GM19099 (cell line): ENCODE measurements around the gene PHLDA1.

Experiments
- POLR2A ChIP-seq: IDR thresholded peaks from 3 replicates; pipeline ENCODE4 v1.6.1; 2011; ENCODE audit warnings: low read depth; ENCODE audit not compliant: insufficient read length; ENCODE audit errors: extremely low read depth

PHLDA1 gene

DNA sequence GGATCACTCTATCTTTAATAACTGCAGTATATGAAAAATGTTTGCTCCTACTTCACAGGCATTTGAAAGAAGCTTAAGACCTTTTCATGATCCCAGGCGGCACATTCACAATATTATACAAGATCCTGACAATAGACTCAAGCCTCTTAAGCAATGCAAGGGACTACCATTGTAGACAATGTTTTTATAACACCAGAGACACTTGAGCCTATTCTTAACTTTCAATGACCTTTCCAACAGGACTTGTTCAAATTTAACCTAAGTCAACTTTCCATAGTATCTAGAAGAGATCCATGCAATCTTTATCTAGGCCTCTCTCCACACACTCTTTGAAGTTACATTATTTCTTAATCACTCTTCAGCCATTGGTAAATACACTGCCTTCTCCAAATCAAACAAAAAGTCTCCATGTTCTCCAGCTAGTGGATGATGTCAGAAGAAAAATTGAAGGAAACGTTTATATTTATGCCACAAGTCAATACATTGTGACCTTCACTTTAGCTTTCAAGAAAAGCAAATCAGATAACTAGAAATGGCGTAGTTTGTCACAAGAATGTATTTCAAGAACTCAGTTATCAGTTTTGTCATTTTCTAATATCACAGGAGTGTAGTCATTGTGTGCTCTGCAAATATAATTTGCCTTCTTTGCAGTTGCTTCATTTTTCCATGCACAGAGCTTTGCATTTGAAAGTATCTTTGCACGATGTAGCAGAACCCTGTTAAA is 41.2 kb downstream of the PHLDA1 start:
- no peak for TF ChIP-seq POLR2A

DNA sequence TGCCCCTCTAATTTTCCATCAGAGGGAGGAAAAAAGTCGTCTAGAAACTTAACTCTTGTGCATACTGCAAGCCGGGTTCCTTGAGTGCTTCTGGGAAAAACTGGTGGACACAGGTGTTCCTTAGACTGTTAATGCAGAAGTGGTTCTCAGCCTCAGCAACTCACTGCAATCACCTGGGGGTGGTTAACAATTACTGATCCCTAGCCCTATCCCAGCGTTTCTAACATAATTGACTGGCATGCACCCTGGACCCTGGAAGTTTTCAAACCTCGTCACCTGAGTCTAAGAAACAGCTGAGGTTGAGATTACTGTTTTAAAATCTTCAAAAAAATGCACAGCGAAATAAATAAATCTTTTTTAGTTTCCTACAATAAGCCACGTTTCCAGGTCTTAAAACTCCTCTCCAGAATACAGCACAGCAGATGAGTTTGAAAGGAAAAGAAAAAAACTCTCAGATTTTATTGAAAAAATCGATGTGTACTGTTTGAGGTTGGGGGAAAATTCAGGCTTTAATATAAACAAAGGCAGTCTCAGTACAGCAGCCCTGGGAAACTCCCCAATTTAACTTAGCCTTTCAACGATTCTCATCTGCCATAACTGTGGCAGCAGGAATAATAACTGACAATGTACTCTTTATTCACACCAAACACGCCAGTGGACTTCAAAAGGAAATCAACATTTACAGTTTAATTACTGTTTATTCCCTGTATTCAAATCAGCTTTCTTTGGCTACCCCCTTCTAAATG is 45.4 kb downstream of the PHLDA1 start:
- TF ChIP-seq POLR2A, result no peak

DNA sequence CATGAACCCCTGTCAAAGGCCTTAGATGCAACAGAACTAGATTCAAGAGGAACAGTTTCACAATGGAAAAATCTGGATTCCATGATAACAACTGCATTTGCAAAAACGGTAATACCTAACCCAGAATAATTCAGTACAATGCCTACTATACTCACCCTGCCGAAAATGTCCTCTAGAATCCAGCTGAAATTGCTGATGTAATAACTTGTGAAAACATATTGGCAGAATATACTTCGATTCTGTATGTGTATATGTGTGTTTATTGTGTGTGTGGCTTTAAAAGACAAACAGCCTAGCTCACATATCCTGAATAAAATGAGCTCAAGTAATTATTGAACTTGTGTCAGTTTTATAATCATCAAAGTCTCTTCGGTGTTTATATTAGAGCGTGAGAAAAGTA is 46.0 kb downstream of the PHLDA1 start:
- TF ChIP-seq POLR2A, result no peak

DNA sequence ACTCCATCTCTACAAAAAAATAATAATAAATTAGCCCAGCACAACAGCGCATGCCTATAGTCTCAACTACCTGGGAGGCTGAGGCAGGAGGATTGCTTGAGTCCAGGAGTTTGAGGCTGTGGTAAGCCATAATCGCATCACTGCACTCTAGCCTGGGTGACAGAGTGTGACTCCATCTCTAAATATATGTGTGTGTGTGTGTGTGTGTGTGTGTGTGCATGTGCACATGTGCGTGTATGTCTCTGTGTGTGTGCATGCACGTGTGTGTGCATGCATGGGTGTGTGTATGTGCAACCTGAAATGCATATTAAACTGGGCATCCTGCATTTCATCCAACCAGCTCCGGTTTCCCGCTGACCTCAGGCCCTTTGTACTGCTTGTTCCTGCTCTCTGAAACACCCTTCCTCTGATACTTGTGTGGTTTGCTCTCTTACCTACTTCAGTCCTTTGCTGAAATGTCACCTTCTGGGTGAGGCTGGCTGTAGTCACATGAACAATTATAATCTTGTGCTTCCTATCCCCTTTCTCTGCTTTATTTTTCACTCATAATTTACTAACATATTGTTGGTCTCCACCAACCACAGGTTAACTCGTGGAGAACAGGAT is 46.9 kb downstream of the PHLDA1 start:
- TF ChIP-seq POLR2A, result no peak

DNA sequence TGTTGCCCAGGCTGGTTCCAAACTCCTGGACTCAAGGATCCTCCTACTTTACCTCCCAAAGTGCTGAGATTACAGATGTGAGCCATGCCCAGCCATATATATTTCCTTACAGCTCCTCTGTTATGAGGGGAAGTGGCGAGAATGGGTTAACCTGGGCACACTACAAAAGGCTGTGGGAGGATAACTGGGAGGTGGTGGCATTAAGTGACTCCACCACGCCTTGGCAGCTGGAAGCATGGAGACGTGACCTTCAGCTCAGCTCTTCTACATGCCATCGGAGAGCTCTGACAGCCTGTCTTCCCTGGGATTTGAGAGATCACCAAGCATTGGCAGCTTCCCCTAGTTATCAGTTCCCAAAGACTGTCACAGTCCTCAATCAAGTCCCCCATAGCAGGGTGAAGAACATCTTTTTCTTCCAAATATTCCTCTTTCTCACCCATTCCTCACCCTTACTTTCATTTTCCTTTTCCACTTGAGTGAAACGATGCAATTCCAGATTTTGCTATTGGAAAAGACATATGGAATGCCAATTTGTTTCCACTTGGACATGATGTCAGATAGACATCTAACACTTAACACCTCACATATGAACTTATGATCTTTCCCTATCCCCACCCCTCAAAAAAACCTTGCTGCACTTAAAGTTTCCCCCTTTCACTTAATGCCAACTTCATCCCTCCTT is 48.5 kb downstream of the PHLDA1 start:
- TF ChIP-seq POLR2A, result no peak

DNA sequence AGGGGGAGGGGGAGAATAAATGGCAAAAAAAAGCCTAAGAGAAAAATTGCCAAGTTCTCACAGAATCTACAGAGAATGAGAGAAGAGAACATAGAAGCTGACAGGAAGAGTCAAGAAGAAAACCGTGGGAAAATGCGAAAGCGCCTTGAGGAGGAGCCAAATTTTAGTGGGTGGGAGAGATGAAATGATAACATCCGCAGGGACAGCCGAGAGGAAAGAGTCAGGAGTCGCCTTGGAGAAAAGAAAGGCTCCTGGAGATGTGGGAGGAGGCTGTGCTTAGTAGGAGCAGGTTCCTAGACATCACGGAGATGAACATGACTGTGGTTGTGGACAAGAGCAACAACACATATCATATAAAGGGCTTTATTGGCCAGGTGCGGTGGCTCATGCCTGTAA is 49.4 kb downstream of the PHLDA1 start:
- no peak for TF ChIP-seq POLR2A

DNA sequence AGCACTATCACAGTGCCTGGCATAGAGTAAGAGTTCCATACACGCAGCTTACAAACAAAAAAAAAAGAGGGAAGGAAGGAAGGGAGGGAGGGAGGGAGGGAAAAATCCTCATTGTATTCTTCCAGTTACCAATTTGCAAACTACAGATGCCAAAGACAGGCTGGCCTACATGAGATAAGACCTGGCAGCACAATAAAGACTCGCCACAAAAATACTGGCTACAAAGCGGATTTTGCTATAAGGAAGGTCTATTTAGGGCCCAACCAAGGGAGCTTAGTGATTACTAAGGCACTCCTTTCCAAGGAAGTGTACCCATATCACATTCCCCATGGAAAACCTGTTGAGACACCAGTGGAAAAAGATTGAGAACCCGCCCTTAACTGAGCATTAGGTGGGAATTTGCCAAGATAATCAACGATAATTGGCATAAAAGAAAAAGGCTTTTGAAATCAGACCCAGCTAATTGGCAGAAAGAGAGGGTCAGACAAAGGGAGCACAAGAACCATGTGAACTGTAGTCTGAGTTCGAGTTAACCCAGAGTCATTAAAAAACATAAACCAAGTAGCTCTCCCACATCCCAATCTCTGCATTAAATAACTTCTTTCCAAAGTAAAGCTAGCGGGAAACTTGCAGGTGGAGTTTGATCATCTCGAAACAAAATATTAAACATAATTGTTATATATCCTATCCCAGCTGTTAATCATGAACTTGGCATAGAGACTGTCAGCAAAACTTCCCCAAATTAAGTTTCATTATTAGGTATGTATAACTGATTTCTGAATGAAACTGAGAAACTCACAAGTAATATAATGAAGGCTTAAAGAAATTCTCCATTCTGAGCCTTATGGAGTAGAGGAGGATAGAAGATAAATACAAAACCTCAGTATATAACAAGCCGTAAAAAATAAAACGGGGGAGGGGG is 50.1 kb downstream of the PHLDA1 start:
- no peak for TF ChIP-seq POLR2A

DNA sequence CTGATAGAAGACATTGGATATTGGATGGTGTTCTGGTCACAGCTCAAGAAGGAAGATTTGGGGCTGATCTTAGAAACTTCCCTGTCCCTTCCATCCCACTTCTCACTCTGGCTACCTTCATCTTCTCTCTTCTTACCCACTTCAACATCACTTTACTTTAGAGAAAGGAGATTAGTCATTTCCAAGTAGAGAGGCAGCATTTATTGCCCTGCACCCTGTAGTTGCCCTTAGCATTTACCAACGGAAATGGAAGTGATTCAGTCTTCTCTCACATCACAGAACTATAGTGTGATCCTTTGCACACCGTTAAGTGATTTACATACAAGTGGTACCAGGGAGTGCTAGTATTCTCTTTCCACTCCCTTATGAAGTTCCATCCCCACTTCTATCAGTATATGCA is 52.4 kb downstream of the PHLDA1 start:
- no peak for TF ChIP-seq POLR2A

DNA sequence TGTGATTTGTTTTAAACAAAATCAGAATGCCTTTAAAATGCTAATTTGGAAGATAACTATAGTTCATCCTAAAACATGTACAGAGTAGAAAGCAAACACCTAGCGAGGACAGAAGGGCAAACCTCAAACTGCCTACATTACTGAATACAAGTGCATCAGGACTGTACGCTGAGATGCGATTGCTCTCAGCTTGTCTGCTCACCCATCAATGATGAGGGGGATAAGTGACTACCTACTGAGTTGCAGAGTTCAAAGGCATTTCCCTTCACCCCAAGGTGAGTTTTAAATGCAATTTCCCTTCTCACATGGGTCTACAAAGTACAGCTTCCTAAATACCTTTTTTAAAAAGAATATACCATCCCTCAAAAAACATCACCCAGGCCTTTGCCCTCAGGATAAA is 52.9 kb downstream of the PHLDA1 start:
- TF ChIP-seq POLR2A, result no peak

DNA sequence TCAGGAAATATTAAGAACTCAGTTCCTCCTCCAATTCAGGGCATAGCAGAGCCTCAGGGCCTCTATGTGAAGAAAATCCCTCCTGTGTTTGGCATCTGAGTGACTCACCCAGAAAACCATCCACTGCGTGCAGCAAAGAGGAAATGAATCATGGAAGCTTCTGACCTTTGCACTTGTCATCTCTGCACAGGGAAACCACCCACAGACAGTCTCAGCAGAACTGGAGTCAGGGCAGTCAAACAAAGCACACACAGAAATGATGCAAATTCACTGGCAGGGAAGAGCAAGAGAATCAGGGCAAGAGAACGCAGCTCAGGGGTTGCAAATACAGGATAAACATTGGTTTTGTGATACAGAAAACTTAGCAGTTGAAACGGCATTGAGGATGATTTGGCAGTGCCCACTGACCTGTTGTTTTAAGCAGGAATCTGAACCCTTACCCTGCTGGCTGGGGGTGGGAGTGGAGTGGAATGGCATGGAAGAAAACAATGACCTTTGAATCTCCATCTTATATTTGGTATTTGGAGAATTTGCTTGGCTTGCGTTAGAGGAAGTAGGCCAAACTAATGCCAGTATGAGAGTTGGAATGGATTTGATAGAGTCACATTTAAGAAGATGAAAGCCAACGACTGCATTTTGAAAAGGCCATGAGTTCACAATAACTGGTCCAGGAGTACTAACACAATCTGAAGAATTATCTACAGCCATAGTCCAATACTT is 53.5 kb downstream of the PHLDA1 start:
- TF ChIP-seq POLR2A, result peak; percentile 32

DNA sequence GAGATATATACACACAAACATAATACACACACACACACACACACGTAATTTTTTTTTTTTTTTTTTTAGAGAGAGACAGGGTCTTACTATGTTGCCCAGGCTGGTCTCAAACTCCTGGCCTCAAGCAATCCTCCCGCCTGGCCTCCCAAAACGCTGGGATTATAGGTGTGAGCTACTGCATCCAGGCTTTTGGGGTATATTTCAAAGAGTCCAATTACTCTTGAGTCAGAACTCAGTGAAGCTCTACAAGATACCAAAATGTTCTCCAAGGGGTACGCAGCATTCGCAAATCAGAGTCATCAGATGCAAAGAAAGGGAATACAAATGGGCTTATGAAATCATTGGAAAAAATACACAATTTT is 54.0 kb downstream of the PHLDA1 start:
- no peak for TF ChIP-seq POLR2A

DNA sequence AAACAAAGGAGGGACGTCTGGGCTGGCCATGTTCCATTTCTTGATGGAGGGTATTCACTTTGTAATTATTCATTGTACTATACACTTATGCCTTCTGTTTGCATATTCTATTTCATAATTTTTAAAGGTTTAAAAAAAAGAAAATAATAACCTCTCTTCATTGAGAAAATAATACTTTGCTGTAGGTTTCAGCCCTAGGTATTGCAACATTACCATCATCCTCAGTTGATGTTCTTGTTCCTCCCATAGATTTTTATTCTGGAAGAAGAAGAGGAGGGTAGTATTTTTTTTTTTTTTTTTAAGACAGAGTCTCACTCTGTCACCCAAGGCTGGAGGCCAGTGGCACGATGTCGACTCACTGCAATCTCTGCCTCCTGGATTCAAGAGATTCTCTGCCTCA is 54.7 kb downstream of the PHLDA1 start:
- TF ChIP-seq POLR2A, result no peak

DNA sequence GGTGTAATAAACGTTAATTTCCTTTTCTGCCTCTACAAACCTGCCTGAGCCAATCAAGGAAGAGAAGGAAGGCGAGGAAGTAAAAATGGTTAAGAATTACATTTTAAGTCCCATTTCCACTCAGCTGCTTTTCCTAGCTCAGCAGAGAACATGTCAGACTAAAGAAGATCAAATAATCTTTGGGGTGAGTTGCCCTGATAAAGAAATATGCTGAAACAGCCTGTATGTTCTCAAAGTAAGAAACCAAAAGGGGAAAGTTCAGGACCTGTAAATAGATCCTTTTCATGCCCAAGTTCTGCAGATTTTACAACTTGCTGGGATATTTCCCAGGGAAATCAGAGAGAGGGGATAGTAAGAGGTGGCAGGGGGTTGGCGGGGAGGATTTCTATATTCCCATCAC is 55.5 kb downstream of the PHLDA1 start:
- no peak for TF ChIP-seq POLR2A

DNA sequence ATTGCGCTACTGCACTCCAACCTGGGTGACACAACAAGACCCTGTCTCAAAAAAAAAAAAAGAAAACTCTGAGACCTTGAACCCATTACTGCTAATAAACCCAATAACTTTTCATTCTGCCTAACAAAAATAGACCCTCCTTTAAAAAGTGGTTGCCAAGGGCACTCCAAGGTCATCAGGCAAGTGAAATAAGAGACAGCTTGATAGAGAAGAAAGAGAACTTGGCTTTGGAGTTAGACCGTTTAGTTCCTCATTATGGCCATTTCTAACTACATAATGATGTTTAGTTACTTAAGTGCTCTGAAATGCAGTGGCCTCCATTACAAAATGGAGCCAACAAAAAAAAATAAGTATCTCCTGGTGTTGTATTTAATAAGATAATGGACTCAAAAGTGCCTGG is 55.9 kb downstream of the PHLDA1 start:
- no peak for TF ChIP-seq POLR2A
